NCI-H2196 (cell line): ENCODE results near the gene UMAD1.

Experiments used
- DNase-seq: peaks from one replicate; lab custom pipeline; 2025; ENCODE audit not compliant: unreplicated experiment; lab: John Stamatoyannopoulos, UW

Gene UMAD1

DNA sequence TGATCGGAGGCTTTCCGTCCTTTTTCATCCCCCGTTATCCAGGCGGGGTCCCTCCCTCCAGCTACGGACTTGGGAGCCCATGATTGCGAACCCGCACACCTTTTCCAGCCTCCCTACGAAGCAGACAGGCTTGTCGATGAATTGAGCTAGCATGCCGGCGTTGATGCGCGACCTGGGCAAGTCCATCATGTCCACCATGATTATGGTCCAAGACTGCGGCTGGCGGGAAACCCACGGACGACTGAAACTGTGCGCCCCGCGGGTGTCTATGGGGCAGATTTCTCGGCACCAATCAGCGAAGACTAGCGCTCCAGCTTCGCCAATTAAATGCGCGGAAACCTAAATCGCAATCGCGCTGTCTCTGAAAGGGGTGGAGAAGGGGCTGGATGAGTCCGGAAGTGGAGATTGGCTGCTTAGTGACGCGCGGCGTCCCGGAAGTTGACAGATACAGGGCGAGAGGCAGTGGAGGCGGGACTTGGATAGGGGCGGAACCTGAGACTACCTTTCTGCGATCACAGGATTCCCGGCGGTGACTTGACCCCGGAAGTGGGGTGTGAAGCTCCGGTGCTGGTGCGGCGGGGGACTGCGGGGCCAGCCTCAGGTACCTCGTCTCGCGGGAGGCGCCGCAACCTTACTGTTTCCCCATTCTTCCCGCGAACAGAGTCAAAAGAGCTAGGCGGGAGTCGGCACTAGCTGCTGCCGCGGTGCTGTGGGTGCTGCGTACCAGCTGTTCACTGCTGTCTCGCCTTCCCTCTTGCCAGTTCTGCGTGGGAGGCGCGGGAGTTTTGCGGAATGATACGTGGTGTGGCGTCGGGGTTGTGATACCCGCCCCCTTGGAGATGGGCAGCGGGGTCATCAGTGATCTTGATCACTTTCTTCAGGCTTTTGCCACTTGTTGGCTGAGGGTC is at the start of gene UMAD1:
Gene UMAD1, plus strand, starts transcription at position 532 of the 908 bp plus-strand sequence. CDS start 32,620 bp downstream, outside the sequence.
- peak; percentile 99 for DNase-seq

DNA sequence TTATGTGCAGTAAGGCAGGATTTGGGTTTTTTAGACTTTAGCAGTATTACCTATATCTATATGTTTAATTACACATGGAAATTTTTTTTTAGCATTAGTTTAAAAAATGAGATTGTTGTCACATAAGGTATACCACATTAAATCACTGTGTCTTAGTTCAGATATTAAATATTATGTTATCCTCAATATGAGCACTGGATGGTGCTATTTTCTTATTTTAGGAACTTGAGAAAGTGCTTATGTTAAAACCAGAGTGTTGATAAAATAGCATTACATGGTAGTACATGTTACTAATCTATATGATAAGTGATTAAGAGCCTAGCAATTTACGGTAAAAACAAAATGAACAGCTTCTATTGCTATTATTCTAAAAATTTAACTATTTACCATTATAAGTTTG is 45.1 kb upstream of the UMAD1 start:
- peak; percentile 32 for DNase-seq

DNA sequence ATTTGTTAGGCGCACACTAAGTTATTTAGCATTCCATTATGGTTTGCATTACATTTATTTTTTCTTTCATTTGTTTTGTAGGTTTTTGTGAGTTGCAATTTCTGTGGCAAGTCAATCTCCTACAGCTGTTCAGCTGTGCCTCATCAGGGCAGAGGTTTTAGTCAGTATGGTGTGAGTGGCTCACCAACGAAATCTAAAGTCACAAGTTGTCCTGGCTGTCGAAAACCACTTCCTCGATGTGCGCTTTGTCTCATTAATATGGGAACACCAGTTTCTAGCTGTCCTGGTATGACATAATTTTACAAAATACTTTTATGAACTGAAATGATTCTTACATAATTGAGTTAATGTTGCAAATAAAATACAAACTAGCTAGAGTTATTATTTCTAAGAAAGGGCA is 44.4 kb upstream of the UMAD1 start:
- no peak for DNase-seq

DNA sequence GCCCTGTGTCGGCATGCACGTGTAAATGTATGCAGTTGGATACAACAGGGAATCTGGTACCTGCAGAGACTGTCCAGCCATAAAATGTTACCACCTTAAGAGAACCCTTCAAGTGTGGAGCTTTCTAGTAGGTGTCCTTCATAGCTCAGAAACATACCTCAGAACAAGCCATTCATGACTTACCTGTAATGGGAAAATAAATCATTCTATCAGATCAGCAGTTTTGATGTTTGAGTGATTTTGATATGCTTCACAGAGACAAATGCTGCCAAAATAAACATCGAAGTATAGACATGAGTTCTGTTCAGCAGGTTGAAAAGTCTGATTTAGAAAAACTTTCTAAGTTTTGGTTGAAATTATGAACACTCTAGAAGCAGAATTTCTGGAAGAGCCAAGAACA is 33.5 kb upstream of the UMAD1 start:
- no peak for DNase-seq

DNA sequence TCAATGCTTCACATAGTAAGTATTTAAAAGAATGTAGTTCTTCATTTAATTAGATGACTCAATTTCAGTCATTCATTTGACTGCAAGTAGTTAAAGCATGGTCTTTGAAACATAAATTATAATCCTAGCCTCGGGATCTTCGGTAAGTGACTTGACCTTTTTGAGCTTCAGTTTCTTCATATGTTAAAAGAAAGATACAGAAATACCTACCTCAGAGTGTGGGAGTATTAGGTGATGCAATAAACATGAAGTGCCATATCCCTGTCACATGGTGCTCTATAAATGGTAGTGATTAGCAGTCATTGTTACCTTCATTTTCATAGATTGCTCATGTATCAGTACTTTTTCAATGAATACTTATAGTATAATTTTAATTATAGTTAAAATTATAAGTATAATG is 31.2 kb upstream of the UMAD1 start:
- no peak for DNase-seq

DNA sequence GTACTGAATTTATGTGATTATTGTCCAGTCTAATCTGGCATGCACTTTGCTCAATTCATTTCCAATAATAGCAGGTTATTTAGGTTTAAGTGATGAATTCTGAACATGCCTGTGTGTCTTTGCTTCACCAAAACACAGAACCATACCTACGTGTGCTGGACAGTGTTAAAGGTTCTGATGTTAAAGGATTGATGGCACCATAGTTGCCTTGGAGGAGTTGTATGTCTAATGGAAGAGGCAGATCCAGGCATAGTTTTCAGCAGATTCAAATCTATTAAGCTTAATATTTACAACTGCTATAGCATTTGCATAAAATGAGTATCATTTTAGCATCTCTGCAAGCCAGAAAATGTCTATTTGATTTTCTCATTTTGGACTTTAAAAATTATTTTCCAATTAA is 28.0 kb upstream of the UMAD1 start:
- no peak for DNase-seq

DNA sequence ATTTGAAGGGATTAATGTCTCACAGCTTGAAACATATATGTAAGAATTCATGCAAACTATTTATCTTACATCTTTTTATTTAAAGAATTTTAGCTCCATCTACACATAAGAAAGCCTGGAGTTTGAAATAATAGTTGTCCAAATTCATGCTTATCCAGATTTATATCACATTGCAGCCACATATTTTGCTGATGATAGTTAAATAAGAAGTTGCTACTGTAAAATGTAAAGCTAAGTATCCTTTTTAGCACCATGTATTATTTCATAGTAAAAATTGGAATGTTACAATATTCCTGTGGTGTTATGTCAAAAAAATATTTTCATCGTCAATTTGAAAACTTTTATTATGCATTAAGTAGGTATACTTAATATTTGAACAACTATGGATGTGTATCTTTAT is 27.3 kb upstream of the UMAD1 start:
- no peak for DNase-seq

DNA sequence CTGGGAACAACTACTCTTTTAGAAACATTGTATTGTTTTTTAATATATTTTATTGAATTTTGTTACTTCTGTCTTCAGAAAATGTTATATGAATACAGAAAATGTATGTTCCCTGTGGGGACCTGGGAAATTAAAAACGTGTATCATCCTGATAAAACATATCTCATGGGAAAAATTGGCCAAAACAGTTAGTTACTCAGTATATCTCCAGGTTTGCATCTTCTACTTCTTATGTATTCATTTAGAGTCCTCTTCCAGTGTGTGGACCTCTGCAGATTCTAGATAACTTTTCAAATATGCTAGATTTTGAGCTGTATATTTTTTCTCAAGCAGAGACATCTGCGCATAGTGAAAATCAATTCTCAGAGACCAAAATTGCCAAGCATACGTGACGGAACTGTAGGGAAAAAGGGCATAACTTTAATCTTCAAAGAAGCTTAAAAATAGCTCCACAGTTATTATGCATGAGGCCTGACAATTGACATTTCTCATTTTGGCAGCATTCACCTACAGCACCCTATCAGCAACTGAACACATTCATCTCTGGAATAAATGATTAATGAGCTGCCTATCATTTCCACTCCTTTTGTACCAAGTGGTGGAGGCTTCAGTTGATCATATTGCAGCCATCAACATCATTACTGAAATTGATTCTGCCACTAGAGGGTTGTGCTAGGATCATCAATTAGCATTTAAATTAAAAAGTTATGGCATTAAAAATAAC is 26.4 kb upstream of the UMAD1 start:
- DNase-seq: no peak

DNA sequence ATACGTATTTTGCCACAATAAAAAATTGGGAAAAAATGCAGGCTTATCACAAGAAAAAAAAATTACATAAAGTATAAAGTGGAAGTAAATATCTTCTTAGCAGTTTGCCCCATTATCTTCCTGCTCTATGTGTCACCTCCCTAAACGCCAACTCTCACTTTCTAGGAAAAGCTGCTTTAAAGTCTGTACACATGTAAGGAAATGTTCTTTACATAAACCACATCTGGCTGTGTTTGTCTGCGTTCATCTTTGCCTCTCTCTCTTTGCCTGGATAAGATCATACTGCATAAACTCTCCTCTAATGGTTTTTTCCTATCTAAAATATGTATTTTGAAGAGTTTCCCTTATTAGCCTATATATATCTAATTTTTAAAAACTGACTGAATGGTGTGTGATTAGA is 23.0 kb upstream of the UMAD1 start:
- no peak for DNase-seq

DNA sequence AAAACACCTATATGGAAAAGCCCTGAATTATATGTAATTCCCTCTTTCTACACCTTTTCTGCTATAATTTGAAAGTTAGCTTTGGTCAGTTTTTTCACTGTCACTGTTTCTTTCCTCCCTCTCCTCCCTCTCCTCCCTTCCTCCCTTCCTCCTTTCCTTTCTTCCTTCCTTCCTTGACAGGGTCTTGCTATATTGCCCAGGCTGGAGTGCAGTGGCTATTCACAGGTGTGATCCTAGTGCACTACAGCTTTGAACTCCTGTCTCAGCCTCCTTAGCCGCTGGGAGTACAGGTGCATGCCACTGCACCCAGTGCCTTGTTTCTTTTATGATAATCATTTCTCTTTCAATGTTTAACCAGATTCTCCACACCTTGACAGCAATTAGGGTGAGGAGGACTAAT is 22.1 kb upstream of the UMAD1 start:
- DNase-seq: no peak

DNA sequence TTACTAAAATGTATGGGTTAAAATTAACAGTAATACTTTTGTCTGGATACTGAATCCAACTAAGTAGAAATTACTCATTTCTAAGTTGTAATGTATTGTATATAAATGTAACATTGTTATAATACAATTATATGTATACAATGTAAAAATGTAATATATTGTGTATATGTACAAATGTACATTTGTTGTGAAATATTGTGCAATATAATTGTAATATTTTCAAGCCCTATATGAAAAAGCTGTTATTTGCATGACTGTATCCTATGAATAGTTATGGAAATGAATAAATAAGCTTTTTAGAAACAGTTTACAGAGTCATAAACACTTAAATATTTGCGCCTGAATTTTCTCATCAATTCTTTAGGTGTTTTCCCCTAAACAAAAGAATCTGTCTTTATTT is 20.3 kb upstream of the UMAD1 start:
- no peak for DNase-seq

DNA sequence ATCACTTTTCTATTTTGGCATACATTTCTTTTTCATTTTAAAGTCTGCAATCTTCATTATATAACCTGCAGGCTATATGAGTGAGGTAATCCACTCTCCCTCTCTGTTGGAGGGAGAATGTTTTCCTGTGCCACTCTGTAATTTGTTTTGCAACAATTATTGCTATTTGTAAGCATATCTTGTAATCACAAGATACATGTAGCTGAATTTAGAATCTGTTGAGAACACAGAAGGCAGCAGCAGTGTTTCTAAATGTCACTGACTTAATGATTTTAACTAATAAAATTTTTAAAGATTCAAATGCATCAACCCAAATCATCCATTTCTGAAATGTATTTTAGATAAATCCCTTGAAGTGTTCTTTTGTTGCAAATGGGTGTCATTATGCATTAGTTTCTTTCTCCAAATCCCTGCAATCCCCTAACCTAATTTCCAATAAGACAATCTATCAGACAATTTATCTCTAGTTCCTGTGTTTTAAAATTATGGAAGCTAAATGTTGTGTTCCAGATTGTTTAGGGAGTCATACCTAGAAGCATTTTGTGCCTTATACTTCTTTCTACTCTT is 19.8 kb upstream of the UMAD1 start:
- no peak for DNase-seq

DNA sequence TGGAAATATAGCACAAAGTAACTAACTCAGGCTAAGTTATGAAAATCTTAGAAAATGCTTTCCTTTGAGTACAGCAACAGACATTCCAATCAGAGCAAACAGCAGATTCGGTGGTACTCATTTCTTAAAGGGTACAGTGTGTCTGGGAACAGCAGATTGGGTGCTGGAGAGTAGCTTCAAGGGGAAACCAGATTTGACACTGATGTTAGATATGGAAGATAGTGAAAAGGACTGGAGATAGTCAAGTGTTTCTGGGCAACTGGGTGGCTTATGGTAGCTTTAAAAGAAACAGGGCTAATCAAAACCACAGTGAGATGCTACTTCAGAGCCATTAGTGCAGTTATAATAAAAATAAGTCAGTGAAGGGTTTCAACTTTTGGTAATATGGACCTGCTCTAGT is 12.1 kb upstream of the UMAD1 start:
- DNase-seq: no peak

DNA sequence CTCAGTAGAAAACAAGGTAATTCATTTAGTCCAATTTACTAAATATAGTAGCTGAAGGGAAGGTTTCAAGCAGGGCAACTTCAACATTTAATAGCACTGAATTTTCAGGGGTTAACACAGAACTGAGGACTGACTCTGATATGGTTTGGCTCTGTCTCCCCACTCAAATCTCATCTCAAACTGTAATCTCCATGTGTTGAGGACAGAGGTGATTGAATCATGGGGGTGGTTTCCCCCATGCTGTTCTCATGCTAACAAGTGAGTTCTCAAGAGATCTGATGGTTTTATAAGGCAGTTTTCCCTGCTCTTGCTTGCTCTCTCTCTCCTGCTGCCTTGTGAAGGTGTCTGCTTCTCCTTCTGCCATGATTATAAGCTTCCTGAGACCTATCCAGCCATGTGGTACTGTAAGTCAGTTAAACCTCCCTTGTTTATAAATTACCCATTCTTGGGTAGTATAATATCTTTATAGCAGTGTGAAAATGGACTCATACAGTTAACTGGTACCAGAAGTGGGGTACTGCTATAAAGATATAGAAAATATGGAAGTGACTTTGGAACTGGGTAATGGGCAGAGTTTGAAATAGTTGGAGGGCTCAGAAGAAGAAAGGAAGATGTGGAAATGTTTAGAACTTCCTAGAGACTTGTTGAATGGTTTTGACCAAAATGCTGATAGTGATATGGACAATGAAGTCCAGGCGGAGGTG is 9.8 kb upstream of the UMAD1 start:
- no peak for DNase-seq

DNA sequence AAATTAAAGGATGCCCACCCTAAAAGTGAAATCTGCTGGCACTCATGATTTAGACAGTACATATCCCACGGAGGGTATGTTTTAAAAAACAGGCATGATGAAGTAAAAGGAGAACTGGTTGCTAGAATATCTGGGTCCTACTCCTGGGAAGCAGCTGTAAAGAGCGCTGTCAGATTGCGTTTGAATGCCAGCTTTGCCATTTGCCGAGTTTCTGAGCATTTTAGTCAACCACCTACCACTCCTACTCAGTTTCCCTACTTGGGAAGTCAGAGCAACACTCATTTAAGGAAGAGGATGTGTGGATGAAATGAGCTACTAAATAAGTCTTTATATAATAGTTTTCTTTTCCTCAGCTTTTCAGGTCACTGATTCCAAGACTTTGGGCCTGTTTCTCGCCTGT is 1.1 kb upstream of the UMAD1 start:
- DNase-seq: no peak

DNA sequence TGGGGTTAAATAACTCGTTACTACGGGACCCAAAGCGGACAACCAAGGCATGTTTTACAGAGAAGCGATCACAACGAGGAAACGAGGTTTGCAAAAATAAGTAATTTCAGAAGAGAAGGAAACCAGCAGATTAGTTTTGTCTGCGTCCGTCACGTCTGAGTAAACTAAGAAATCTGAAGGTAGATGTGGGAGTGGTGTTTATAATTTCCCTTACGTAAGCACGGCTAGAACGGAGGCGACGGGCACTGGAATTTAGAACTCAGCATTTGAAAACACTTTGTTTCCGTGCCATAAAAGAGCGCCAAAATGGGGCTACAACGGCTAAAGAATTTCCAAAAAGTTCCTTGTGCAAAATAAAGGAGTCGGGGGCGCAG is 718 bp upstream of the UMAD1 start:
- DNase-seq: no peak

DNA sequence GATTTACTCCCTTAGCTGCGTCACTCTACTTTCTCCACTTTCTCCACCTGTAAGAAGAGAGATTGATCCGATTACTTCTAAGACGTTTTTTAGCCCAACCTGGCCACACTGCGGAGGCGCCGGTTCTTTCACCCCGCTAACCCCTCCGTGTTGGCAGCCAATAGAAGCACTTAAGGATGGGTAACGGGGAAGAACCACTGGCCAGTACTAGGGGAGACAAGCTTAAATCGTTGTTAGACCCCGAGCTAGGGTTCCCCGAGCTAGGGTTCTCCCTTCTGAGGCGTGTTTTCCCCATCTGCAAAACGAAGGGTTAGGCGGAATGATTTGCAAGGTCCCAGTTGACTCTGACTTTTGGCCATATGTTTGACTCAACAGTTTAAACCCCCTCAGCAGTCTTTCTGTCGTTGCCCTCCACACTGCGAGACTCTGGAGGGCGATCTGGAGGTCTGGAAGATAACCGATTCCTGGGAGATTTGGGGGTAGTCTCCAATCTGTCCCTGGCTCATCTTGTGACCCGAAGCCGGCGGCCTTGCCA is 644 bp downstream of the UMAD1 start:
- no peak for DNase-seq

DNA sequence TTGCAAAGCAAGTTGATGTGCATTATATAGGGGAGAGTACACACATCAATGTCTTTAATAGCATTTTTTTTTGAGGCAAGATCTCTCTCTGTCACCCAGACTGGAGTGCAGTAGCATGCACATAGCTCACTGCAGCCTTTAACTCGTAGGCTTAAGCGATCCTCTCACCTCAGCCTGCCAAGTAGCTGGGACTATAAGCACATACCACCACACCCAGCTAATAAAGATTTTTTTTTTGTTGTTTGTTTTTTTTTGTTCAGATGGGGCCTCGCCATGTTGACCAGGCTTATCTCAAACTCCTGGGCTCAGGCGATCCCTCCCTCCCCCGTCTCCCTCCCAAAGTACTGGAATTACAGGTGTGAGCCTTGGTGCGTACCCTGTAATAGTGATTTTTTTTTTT is 1.5 kb downstream of the UMAD1 start:
- DNase-seq: peak; percentile 8

DNA sequence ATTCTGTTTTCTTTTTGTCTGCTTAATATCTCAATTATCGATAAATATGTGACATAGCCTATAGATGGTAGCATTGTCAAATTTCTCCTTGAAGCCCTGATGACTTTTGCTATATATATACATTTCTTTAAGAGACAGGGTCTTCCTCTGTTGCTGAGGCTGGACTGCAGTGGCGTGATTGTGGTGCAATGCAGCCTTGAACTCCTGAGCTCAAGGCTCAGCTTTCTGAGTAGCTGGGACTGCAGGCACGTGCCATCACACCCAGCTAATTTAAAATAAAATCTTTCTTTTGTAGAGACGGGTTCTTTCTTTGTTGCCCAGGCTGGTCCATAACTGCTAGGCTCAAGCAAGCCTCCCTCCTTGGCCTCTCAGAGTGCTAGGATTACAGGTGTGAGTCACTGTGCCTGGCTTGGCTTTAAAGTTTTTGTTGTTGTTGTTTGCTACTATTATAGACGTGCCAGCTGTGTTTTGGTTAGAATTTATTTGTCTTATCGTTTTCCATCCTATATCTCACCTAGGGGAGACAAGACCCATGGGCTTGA is 7.0 kb downstream of the UMAD1 start:
- no peak for DNase-seq

DNA sequence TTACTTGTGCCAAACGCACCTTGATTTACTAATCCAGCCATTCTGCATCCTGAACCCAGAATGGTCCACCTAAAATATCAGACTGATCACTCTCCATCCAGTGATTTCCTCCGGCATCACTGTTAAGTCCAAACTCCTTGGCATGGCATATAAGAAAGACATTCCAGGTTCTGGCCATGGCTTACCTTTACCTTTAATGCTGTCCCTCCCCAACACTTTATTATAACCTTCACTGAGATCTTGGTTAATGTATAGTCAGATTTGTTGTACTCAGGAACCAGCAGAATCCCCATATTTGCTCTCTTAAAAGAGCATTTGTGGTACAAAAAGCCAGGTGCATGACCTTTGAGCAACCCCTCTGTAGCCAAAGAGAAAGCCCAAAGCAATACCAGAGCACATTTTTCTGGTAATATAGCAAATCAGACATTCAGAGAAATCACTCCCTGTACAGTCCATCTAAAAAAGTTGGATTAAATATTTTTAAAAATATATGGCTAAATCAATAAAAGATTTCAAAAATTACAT is 10.2 kb downstream of the UMAD1 start:
- no peak for DNase-seq

DNA sequence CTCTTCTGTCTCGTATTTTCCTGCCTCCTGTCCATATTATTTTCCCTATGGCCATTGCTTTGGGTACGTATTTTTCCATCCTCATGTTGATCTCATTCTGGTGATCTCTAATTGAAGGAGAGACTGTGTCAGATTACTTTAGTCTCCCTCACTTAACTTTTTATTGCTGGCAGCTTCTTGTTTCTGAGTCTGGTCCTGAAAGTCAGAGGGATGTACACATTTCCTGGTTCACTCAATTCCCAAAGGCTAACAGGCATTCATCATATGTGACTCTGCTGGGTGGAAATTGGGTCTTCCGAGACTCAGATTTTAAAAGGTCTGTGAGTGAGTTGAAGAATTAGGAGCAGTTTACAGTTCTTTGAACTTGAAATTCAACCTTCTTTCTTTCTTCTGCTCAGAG is 10.9 kb downstream of the UMAD1 start:
- DNase-seq: no peak
